Thyroid gland (tissue), 4 donors: ENCODE results near the gene SCPEP1. TPM values are rescaled to one million over a fixed set of nuclear protein-coding genes. Genes with fewer than 3 reads are reported as not detected.
A peak's percentile ranks its signal among the peaks of the same experiment; 100 is the strongest.

Source experiments
- DNase-seq, 2 donors: peaks; one replicate each; pipeline ENCODE4 v3.0.0-alpha.2; 2019
- H3K27ac ChIP-seq, 3 donors: fragments of 200-600 bp; sonication (generic); 1 replicate in 2 of 3; 2 replicates in 1 of 3; pipeline ENCODE4 v1.5.1; 2016 to 2019; ENCODE audit warnings: mild to moderate bottlenecking in 1 of 3, moderate library complexity in 1 of 3
- H3K27me3 ChIP-seq: fragments of 200-600 bp; sonication (generic); one replicate; pipeline ENCODE4 v1.5.1; 2019
- H3K36me3 ChIP-seq, 2 donors: fragments of 200-600 bp; sonication (generic); one replicate each; pipeline ENCODE4 v1.5.1; 2016 to 2019
- H3K4me1 ChIP-seq, 2 donors: fragments of 200-600 bp; sonication (generic); one replicate each; pipeline ENCODE4 v1.5.1; 2017 to 2019
- H3K4me3 ChIP-seq, 3 donors: fragments of 200-600 bp; sonication (generic); replicated peaks in 1 of 3; 1 replicate in 2 of 3; 2 replicates in 1 of 3; pipeline ENCODE4 v1.5.1; 2016; ENCODE audit warnings: mild to moderate bottlenecking in 1 of 3
- H3K9me3 ChIP-seq: fragments of 200-600 bp; sonication (generic); one replicate; pipeline ENCODE4 v1.5.1; 2017
- CTCF ChIP-seq, 6 experiments: fragments of 200-600 bp in 3 of 6; fragments of 450-650 bp in 3 of 6; sonication (generic) in 3 of 6; IDR thresholded peaks; one replicate each; pipeline ENCODE4 v1.5.1; 2016 to 2019; ENCODE audit warnings: antibody characterized with exemption in 6 of 6, mild to moderate bottlenecking in 2 of 6, inconsistent platforms in 1 of 6, moderate library complexity in 1 of 6
- POLR2A ChIP-seq, 2 donors: fragments of 450-650 bp; IDR thresholded peaks; one replicate each; pipeline ENCODE4 v1.6.1; 2017; ENCODE audit warnings: antibody characterized with exemption in 2 of 2, mild to moderate bottlenecking in 2 of 2, moderate library complexity in 1 of 2
- WGBS, 2 donors: methylation state at CpG; one replicate each; pipeline ENCODE4 v1.1.5; 2017; 5-methylcytosine and 5-hydroxymethylcytosine counted together
- intact Hi-C: fragments of 100-400 bp; cut with DNase I; formaldehyde crosslinking; loops from one replicate; pipeline ENCODE4 v1.15.1; 2023
- total RNA-seq, 4 donors: library from RNA; depleted of rRNA; stranded (reverse); fragments of >200 nt; gene quantifications; one replicate each; pipeline ENCODE4 v1.2.3, GENCODE V29; 2016

SCPEP1 gene
- total RNA-seq, 4 donors from 2014 or later, result 260 to 354 (median 284) TPM

- intact Hi-C loops, result no loop called here
- Histone ChIP-seq H3K4me3 (no peak overlapping the region), H3K9me3 (no peaks in the 10 kb centered on the region), H3K36me3 (no peaks in the 10 kb centered on the region), H3K4me1 (no peaks in the 10 kb centered on the region), H3K27me3 (no peaks in the 10 kb centered on the region), H3K27ac (no peak overlapping the region)
- no peak for TF ChIP-seq POLR2A (IDR thresholded peaks at IDR 0.05)
- no peak for TF ChIP-seq CTCF (IDR thresholded peaks at IDR 0.05)
- no peak for DNase-seq
- WGBS, 2 donors, result 58 to 66% methylated on average over 5 of the region's 5 CpGs
These were observed 11.6 kb upstream of the SCPEP1 start for GRCh38 chr17:56966338-56966737.

DNA sequence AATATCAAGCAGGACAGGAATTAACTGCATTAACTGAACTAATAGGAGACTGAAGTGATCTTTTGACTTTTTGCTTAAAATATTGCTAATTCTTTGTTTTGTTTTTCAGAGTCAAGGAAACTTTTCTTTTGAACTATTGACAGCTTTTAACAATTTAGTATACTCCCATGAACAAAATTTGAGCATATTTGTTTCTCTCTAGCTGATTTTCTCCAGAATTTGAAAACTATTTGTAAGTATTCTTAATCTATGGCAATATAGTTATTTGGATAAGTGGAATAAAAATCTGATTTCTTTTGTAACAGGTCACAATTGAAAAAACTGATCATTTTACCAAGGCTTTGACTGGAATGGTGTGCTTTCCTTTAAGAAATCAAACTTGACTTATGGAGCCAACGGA is 7.0 kb upstream of the SCPEP1 start:
- no peaks in the 10 kb centered on the region for H3K36me3 ChIP-seq
- DNase-seq, result no peak
- H3K27ac ChIP-seq, result no peak overlapping the region
- intact Hi-C loops, result no loop called here
- no peak overlapping the region for H3K4me3 ChIP-seq
- TF ChIP-seq CTCF (IDR thresholded peaks at IDR 0.05), result no peak
- TF ChIP-seq POLR2A (IDR thresholded peaks at IDR 0.05), result no peak
- peaks cover 29 to 30% of the 10 kb centered on the region in 2 donors for H3K4me1 ChIP-seq
- H3K9me3 ChIP-seq, result no peaks in the 10 kb centered on the region
- H3K27me3 ChIP-seq, result no peaks in the 10 kb centered on the region
- WGBS, 2 donors, result 94 to 100% methylated on average over 1 of the region's 1 CpG

- no peak for DNase-seq
- Histone ChIP-seq H3K27me3 (no peaks in the 10 kb centered on the region), H3K4me1 (peaks cover 35 to 42% of the 10 kb centered on the region in 2 donors), H3K4me3 (no peak overlapping the region), H3K27ac (peak overlapping the region in 1 of 3 donors; percentile 31), H3K36me3 (no peaks in the 10 kb centered on the region), H3K9me3 (no peaks in the 10 kb centered on the region)
- TF ChIP-seq POLR2A (IDR thresholded peaks at IDR 0.05), result no peak
- no peak for TF ChIP-seq CTCF (IDR thresholded peaks at IDR 0.05)
- WGBS, 2 donors, result 83 to 85% methylated on average over 7 of the region's 7 CpGs
- intact Hi-C loops, result no loop called here
These were observed 5.7 kb upstream of the SCPEP1 start for GRCh38 chr17:56972111-56972730.

GRCh38 chr17:56973520-56973919 is 4.4 kb upstream of the SCPEP1 start:
- WGBS, 2 donors, result 33 to 41% methylated on average over 7 of the region's 7 CpGs
- H3K9me3 ChIP-seq, result no peaks in the 10 kb centered on the region
- peak; percentile 68 for DNase-seq
- H3K4me3 ChIP-seq, result no peak overlapping the region
- H3K36me3 ChIP-seq, result no peaks in the 10 kb centered on the region
- H3K4me1 ChIP-seq, result peaks cover 39 to 45% of the 10 kb centered on the region in 2 donors
- peak overlapping the region; percentile 57 to 73 (median 68) for H3K27ac ChIP-seq
- H3K27me3 ChIP-seq, result no peaks in the 10 kb centered on the region
- intact Hi-C loops, result no loop called here
- TF ChIP-seq CTCF (IDR thresholded peaks at IDR 0.05), result no peak
- TF ChIP-seq POLR2A (IDR thresholded peaks at IDR 0.05), result no peak

GRCh38 chr17:56974055-56974454 is 3.9 kb upstream of the SCPEP1 start:
- Histone ChIP-seq H3K9me3 (no peaks in the 10 kb centered on the region), H3K27ac (peak overlapping the region; percentile 57 to 73 (median 68)), H3K36me3 (no peaks in the 10 kb centered on the region), H3K4me1 (peaks cover 43 to 50% of the 10 kb centered on the region in 2 donors), H3K27me3 (no peaks in the 10 kb centered on the region), H3K4me3 (no peak overlapping the region)
- TF ChIP-seq CTCF (IDR thresholded peaks at IDR 0.05) (no peak), POLR2A (IDR thresholded peaks at IDR 0.05) (no peak)
- no peak for DNase-seq
- 88 to 92% methylated on average over 2 of the region's 2 CpGs for WGBS, 2 donors
- intact Hi-C loops, result no loop called here
